ENCODE results near the gene ANTKMT. TPM values are rescaled to one million over a fixed set of nuclear protein-coding genes. Genes with fewer than 3 reads are reported as not detected.

Gene ANTKMT
- total RNA-seq: 10 to 100 TPM; 14.8 to 21.1 TPM

- H3K4me1 Mint-ChIP-seq: peaks cover 23% of the 10 kb centered on the region
- peaks cover 4% of the 10 kb centered on the region for H3K27me3 Mint-ChIP-seq
- peak within 1 kb of the TSS; percentile 72 for H3K27ac Mint-ChIP-seq
- ATAC-seq (peak; percentile 72), DNase-seq (peak; percentile 83)
- no peaks in the 10 kb centered on the region for H3K9me3 Mint-ChIP-seq (ENCODE audit: low read depth)
- H3K4me3 Mint-ChIP-seq: peak within 1 kb of the TSS; percentile 69
- CTCF ChIA-PET: interaction anchor here (0.6 to 3.0 kb wide), 14 partner anchors 9 to 297 kb away, joined by 3 to 22 read pairs (median 4); partner anchors contain the start of genes CIAO3, METTL26, STUB1 and WDR90
- H3K36me3 Mint-ChIP-seq: no peaks in the 10 kb centered on the region
Measured at GRCh38 chr16:720990-721764, at the start of gene ANTKMT. Gene ANTKMT (plus strand): TSS chr16:721146. CDS start chr16:721275, 129 bp downstream.

- H3K9me3 Mint-ChIP-seq (ENCODE audit: low read depth): no peaks in the 10 kb centered on the region
- CTCF ChIA-PET: no interaction called here
- ATAC-seq (no peak), DNase-seq (no peak)
- H3K27ac Mint-ChIP-seq: no peak overlapping the region
- peaks cover 13% of the 10 kb centered on the region for H3K4me1 Mint-ChIP-seq
- H3K27me3 Mint-ChIP-seq: peaks cover 6% of the 10 kb centered on the region
- H3K4me3 Mint-ChIP-seq: no peak overlapping the region
- H3K36me3 Mint-ChIP-seq: peaks cover 8% of the 10 kb centered on the region
Measured at GRCh38 chr16:671353-672131, 49.4 kb upstream of the ANTKMT start.

- ATAC-seq (no peak), DNase-seq (no peak)
- Mint-ChIP-seq H3K9me3 (ENCODE audit: low read depth) (no peaks in the 10 kb centered on the region), H3K4me3 (no peak overlapping the region), H3K36me3 (peaks cover 8% of the 10 kb centered on the region), H3K27ac (no peak overlapping the region), H3K27me3 (peaks cover 12% of the 10 kb centered on the region), H3K4me1 (peaks cover 12% of the 10 kb centered on the region)
- CTCF ChIA-PET: no interaction called here
Measured at GRCh38 chr16:672371-672770, 48.6 kb upstream of the ANTKMT start.

- H3K4me1 Mint-ChIP-seq: peaks cover 8% of the 10 kb centered on the region
- CTCF ChIA-PET: no interaction called here
- ATAC-seq: no peak
- H3K36me3 Mint-ChIP-seq: peaks cover 8% of the 10 kb centered on the region
- no peak overlapping the region for H3K4me3 Mint-ChIP-seq
- H3K27ac Mint-ChIP-seq: no peak overlapping the region
- peaks cover 12% of the 10 kb centered on the region for H3K27me3 Mint-ChIP-seq
- no peak for DNase-seq
- no peaks in the 10 kb centered on the region for H3K9me3 Mint-ChIP-seq (ENCODE audit: low read depth)
Measured at GRCh38 chr16:672851-673250, 48.1 kb upstream of the ANTKMT start.

- H3K36me3 Mint-ChIP-seq: peaks cover 8% of the 10 kb centered on the region
- peaks cover 12% of the 10 kb centered on the region for H3K27me3 Mint-ChIP-seq
- ATAC-seq (no peak), DNase-seq (no peak)
- no peak overlapping the region for H3K27ac Mint-ChIP-seq
- no peaks in the 10 kb centered on the region for H3K9me3 Mint-ChIP-seq (ENCODE audit: low read depth)
- CTCF ChIA-PET: no interaction called here
- H3K4me3 Mint-ChIP-seq: no peak overlapping the region
- H3K4me1 Mint-ChIP-seq: peaks cover 8% of the 10 kb centered on the region
Measured at GRCh38 chr16:673399-673991, 47.5 kb upstream of the ANTKMT start.

GRCh38 chr16:674214-674881 is 46.6 kb upstream of the ANTKMT start:
- CTCF ChIA-PET: no interaction called here
- DNase-seq: no peak
- Mint-ChIP-seq H3K27ac (no peak overlapping the region), H3K27me3 (peaks cover 12% of the 10 kb centered on the region), H3K36me3 (peaks cover 8% of the 10 kb centered on the region), H3K4me1 (peaks cover 9% of the 10 kb centered on the region), H3K4me3 (no peak overlapping the region), H3K9me3 (ENCODE audit: low read depth) (no peaks in the 10 kb centered on the region)
- no peak for ATAC-seq

GRCh38 chr16:674968-675883 is 45.7 kb upstream of the ANTKMT start, which contains the start of gene RHBDL1:
Gene RHBDL1 (plus strand): TSS chr16:675671. CDS start chr16:675791, 120 bp downstream.
- CTCF ChIA-PET: interaction anchor here (1.3 kb wide), 1 partner anchor 20 kb away, joined by 3 read pairs; no protein-coding TSS in a partner anchor
- no peaks in the 10 kb centered on the region for H3K9me3 Mint-ChIP-seq (ENCODE audit: low read depth)
- H3K4me1 Mint-ChIP-seq: peaks cover 8% of the 10 kb centered on the region
- no peak within 1 kb of the TSS for H3K4me3 Mint-ChIP-seq
- H3K27me3 Mint-ChIP-seq: peaks cover 12% of the 10 kb centered on the region
- DNase-seq (no peak), ATAC-seq (no peak)
- H3K27ac Mint-ChIP-seq: no peak within 1 kb of the TSS
- H3K36me3 Mint-ChIP-seq: peaks cover 8% of the 10 kb centered on the region

- no peak for DNase-seq
- peaks cover 7% of the 10 kb centered on the region for H3K36me3 Mint-ChIP-seq
- CTCF ChIA-PET: interaction anchor here (1.3 kb wide), 1 partner anchor 19 kb away, joined by 3 read pairs; no protein-coding TSS in a partner anchor
- ATAC-seq: no peak
- no peaks in the 10 kb centered on the region for H3K9me3 Mint-ChIP-seq (ENCODE audit: low read depth)
- H3K27ac Mint-ChIP-seq: no peak overlapping the region
- peaks cover 11% of the 10 kb centered on the region for H3K4me1 Mint-ChIP-seq
- H3K4me3 Mint-ChIP-seq: no peak overlapping the region
- H3K27me3 Mint-ChIP-seq: peaks cover 12% of the 10 kb centered on the region
Measured at GRCh38 chr16:675884-676564, 44.9 kb upstream of the ANTKMT start.

GRCh38 chr16:676565-676902 is 44.4 kb upstream of the ANTKMT start:
- H3K27ac Mint-ChIP-seq: no peak overlapping the region
- peaks cover 16% of the 10 kb centered on the region for H3K4me1 Mint-ChIP-seq
- CTCF ChIA-PET: interaction anchor here (1.3 kb wide), 1 partner anchor 19 kb away, joined by 3 read pairs; no protein-coding TSS in a partner anchor
- H3K4me3 Mint-ChIP-seq: no peak overlapping the region
- H3K27me3 Mint-ChIP-seq: peaks cover 12% of the 10 kb centered on the region
- ATAC-seq (no peak), DNase-seq (no peak)
- H3K9me3 Mint-ChIP-seq (ENCODE audit: low read depth): no peaks in the 10 kb centered on the region
- peaks cover 5% of the 10 kb centered on the region for H3K36me3 Mint-ChIP-seq

- Mint-ChIP-seq H3K36me3 (peaks cover 8% of the 10 kb centered on the region), H3K27ac (no peak overlapping the region), H3K27me3 (peaks cover 12% of the 10 kb centered on the region), H3K9me3 (ENCODE audit: low read depth) (no peaks in the 10 kb centered on the region), H3K4me3 (no peak overlapping the region), H3K4me1 (peaks cover 20% of the 10 kb centered on the region)
- no peak for DNase-seq
- CTCF ChIA-PET: no interaction called here
- ATAC-seq: no peak
Measured at GRCh38 chr16:676913-677312, 44.0 kb upstream of the ANTKMT start.

- Mint-ChIP-seq H3K27me3 (peaks cover 12% of the 10 kb centered on the region), H3K9me3 (ENCODE audit: low read depth) (no peaks in the 10 kb centered on the region), H3K4me1 (peaks cover 24% of the 10 kb centered on the region), H3K36me3 (peaks cover 9% of the 10 kb centered on the region), H3K4me3 (no peak overlapping the region), H3K27ac (no peak overlapping the region)
- CTCF ChIA-PET: interaction anchor here (1.9 to 2.1 kb wide), 2 partner anchors 9 to 30 kb away, joined by 6 to 9 read pairs; partner anchors contain the start of gene RHOT2
- ATAC-seq (no peak), DNase-seq (no peak)
Measured at GRCh38 chr16:677316-678190, 43.4 kb upstream of the ANTKMT start.
